ENCODE results near the gene SORCS1.

The SORCS1 gene

GRCh38 chr10:106799776-106800175, 364.7 kb downstream of the SORCS1 start:
- DNase-seq: no peak

GRCh38 chr10:106795619-106796018, 368.9 kb downstream of the SORCS1 start:
- DNase-seq: no peak

GRCh38 chr10:106793617-106794016, 370.9 kb downstream of the SORCS1 start:
- DNase-seq: no peak

- no peak for DNase-seq
These were observed 374.9 kb downstream of the SORCS1 start for GRCh38 chr10:106789623-106790022.

GRCh38 chr10:106788982-106789381, 375.5 kb downstream of the SORCS1 start:
- no peak for DNase-seq

GRCh38 chr10:106785528-106785927, 379.0 kb downstream of the SORCS1 start:
- DNase-seq: no peak

GRCh38 chr10:106780632-106781031, 383.9 kb downstream of the SORCS1 start:
- DNase-seq: no peak

GRCh38 chr10:106777841-106778240, 386.7 kb downstream of the SORCS1 start:
- no peak for DNase-seq

- no peak for DNase-seq
These were observed 389.4 kb downstream of the SORCS1 start for GRCh38 chr10:106775127-106775526.

- DNase-seq: no peak
These were observed 391.5 kb downstream of the SORCS1 start for GRCh38 chr10:106772957-106773356.

GRCh38 chr10:106771154-106771553, 393.4 kb downstream of the SORCS1 start:
- DNase-seq: no peak

GRCh38 chr10:106768204-106768603, 396.3 kb downstream of the SORCS1 start:
- DNase-seq: no peak

GRCh38 chr10:106765928-106766327, 398.6 kb downstream of the SORCS1 start:
- DNase-seq: no peak

GRCh38 chr10:106765241-106765754, 399.2 kb downstream of the SORCS1 start:
- no peak for DNase-seq

- DNase-seq: no peak
These were observed 400.1 kb downstream of the SORCS1 start for GRCh38 chr10:106764360-106764759.

GRCh38 chr10:106761906-106762305, 402.6 kb downstream of the SORCS1 start:
- DNase-seq: no peak

- no peak for DNase-seq
These were observed 407.0 kb downstream of the SORCS1 start for GRCh38 chr10:106757521-106757920.

- no peak for DNase-seq
These were observed 413.4 kb downstream of the SORCS1 start for GRCh38 chr10:106751091-106751490.

- no peak for DNase-seq
These were observed 417.6 kb downstream of the SORCS1 start for GRCh38 chr10:106746868-106747267.

- DNase-seq: no peak
These were observed 423.4 kb downstream of the SORCS1 start for GRCh38 chr10:106741006-106741530.

- DNase-seq: no peak
These were observed 424.4 kb downstream of the SORCS1 start for GRCh38 chr10:106740071-106740470.

GRCh38 chr10:106734220-106734619, 430.3 kb downstream of the SORCS1 start:
- no peak for DNase-seq

- DNase-seq: no peak
These were observed 436.3 kb downstream of the SORCS1 start for GRCh38 chr10:106728232-106728631.

GRCh38 chr10:106727170-106727569, 437.3 kb downstream of the SORCS1 start:
- no peak for DNase-seq

GRCh38 chr10:106722524-106722923, 442.0 kb downstream of the SORCS1 start:
- no peak for DNase-seq

Measured in NCI-H345 (cell line).